Measurements from ENCODE around the gene CLIP2.

CLIP2 gene

DNA sequence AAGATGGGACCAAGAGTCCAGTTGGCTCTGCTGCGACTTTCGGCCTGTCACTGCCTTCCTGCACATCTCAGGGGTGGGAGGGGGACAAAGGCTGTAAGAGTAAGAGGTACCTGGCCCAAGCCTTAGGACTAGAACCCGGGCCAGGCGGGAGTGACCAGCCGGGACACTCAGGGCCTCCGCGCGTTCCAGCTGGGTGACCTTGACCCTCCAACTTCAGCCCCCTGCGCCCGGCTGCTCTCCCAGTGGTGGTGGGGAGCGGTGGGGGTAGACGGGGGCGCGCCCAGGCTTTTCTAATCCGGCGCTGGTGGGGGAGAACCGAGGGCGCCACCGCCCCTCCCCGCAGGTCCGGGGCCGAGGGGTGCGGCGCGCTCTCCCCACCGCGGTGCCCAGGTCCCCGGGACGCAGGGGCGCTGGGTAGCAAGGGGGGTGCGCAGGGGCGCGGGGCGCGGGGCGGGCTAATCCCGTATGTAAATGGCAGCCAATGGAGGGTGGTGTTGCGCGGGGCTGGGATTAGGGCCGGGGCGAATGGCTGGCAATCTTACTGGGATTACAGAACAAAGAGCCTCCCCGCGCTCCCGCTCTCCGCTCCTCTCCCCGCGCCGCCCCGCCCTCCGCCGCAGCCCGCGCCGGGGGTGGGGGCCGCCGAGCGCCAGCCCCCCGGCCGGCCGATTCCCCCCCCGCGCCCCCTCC, 164.3 kb downstream of the CLIP2 start, which contains the start of gene GTF2IRD1:
Gene GTF2IRD1 (plus strand): TSS at position 585 of the 690 bp plus-strand sequence. CDS start 54,175 bp downstream, outside the sequence.
- CTCF ChIA-PET: interaction anchor here (0.6 kb wide), 1 partner anchor 241 kb away, joined by 4 read pairs; no protein-coding TSS in a partner anchor
- no peak for TF ChIP-seq ELF4 (IDR thresholded peaks at IDR 0.05)
- TF ChIP-seq ARNT (IDR thresholded peaks at IDR 0.05): no peak
- no peak for TF ChIP-seq CTBP1 (IDR thresholded peaks at IDR 0.05; ENCODE audit: borderline replicate concordance)
- TF ChIP-seq LEF1 (IDR thresholded peaks at IDR 0.05; ENCODE audit: borderline replicate concordance): no peak
- TF ChIP-seq FOXA1 (IDR thresholded peaks at IDR 0.05): no peak
- TF ChIP-seq SP1 (IDR thresholded peaks at IDR 0.05): no peak
- TF ChIP-seq HDGF (IDR thresholded peaks at IDR 0.05; ENCODE audit: borderline replicate concordance): no peak
- POLR2A ChIA-PET: no interaction called here
- DNase-seq (ENCODE audit: extremely low spot score): peak; percentile 87

DNA sequence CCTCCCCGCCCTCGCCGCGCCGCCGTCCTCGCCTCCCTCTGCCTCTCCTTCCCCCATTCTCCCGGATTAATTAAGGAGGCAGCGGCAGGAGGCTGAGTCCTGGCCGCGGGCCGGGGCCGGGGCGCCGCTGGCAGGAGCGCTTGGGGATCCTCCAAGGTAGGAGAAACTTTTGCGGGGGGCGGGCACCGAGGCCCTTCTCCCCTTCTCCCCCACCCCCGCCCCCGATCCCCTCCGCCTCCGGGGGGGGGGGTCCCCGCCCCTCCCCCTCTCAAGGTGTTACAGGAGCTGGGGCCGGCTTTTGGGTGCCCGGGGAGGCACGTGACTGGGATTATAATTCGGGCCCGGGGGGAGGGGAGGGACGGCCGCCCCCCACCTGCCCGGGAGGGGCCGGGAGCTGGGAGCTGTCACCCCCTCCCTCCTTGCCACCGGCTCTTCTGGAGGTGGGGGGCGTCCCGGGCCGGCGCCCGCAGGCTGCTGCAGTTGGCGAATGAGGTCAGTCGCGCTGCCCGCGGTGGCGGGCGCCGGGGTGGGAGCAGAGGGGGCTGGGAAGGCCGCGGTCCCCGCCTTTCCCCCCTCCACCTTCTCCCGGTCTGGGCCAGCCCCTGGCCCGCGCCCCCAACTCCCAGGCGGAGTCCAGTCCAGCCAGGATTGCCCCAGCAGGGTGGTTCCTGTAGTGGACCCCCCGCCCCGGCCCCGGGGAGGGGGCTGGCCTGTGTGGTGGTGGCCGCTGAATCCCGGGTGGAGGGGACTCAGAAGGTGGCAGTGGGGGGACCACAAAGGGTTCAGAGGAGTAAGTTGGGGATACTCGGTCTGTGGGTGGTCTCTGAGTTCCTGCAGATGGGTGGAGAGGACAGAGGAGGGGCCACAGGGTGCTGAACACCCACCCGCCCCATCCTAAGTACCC, 165.1 kb downstream of the CLIP2 start:
- DNase-seq (ENCODE audit: extremely low spot score): no peak
- ChIA-PET CTCF (no interaction called here), POLR2A (interaction anchor here (0.6 kb wide), 1 partner anchor 12 kb away, joined by 3 read pairs; no protein-coding TSS in a partner anchor)
- TF ChIP-seq ZNF384 (IDR thresholded peaks at IDR 0.05) (no peak), ELF4 (IDR thresholded peaks at IDR 0.05) (no peak), FOXK2 (IDR thresholded peaks at IDR 0.05) (no peak), FOXM1 (IDR thresholded peaks at IDR 0.05; ENCODE audit: borderline replicate concordance) (no peak), HDGF (IDR thresholded peaks at IDR 0.05; ENCODE audit: borderline replicate concordance) (no peak), LEF1 (IDR thresholded peaks at IDR 0.05; ENCODE audit: borderline replicate concordance) (no peak), TARDBP (IDR thresholded peaks at IDR 0.05) (no peak), FOXA1 (IDR thresholded peaks at IDR 0.05) (no peak), L3MBTL2 (conservative IDR thresholded peaks at IDR 0.05) (no peak), SUZ12 (IDR thresholded peaks at IDR 0.05) (no peak), BHLHE40 (IDR thresholded peaks at IDR 0.05; ENCODE audit: borderline replicate concordance) (no peak), ARNT (IDR thresholded peaks at IDR 0.05) (no peak), NFRKB (IDR thresholded peaks at IDR 0.05) (no peak), CTBP1 (IDR thresholded peaks at IDR 0.05; ENCODE audit: borderline replicate concordance) (no peak), SP1 (IDR thresholded peaks at IDR 0.05) (no peak)
- TF ChIP-seq, protein P1, sequence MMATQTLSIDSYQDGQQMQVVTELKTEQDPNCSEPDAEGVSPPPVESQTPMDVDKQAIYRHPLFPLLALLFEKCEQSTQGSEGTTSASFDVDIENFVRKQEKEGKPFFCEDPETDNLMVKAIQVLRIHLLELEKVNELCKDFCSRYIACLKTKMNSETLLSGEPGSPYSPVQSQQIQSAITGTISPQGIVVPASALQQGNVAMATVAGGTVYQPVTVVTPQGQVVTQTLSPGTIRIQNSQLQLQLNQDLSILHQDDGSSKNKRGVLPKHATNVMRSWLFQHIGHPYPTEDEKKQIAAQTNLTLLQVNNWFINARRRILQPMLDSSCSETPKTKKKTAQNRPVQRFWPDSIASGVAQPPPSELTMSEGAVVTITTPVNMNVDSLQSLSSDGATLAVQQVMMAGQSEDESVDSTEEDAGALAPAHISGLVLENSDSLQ (IDR thresholded peaks at IDR 0.05): no peak

DNA sequence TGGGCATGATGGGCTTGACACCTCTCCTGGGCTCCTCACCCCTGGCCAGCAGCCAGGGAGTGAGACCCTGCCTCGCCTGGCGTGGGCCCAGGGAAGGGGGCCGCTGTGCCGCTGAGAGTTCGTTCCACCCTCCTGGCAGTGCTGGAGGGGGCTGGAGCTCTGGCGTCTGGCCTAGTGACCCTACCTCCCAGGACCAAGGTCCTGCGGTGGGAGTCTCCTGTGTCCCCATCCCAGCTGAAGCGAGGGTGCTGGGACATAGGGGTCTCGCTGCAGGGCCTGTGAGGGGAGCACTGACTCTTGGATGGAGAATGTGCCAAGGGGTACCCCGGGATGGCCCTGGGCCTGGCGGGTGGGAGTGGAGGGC, 165.7 kb downstream of the CLIP2 start:
- DNase-seq (ENCODE audit: extremely low spot score): no peak
- no peak for TF ChIP-seq ELF4 (IDR thresholded peaks at IDR 0.05)
- TF ChIP-seq LEF1 (IDR thresholded peaks at IDR 0.05; ENCODE audit: borderline replicate concordance): no peak
- TF ChIP-seq ARNT (IDR thresholded peaks at IDR 0.05): no peak
- TF ChIP-seq ZNF384 (IDR thresholded peaks at IDR 0.05): no peak
- TF ChIP-seq, protein P1 (IDR thresholded peaks at IDR 0.05): no peak
- TF ChIP-seq CTBP1 (IDR thresholded peaks at IDR 0.05; ENCODE audit: borderline replicate concordance): no peak
- no peak for TF ChIP-seq L3MBTL2 (conservative IDR thresholded peaks at IDR 0.05)
- TF ChIP-seq FOXA1 (IDR thresholded peaks at IDR 0.05): no peak
- TF ChIP-seq HDGF (IDR thresholded peaks at IDR 0.05; ENCODE audit: borderline replicate concordance): no peak
- no peak for TF ChIP-seq NFRKB (IDR thresholded peaks at IDR 0.05)
- TF ChIP-seq SP1 (IDR thresholded peaks at IDR 0.05): no peak
- no peak for TF ChIP-seq FOXK2 (IDR thresholded peaks at IDR 0.05)
- no peak for TF ChIP-seq BHLHE40 (IDR thresholded peaks at IDR 0.05; ENCODE audit: borderline replicate concordance)
- TF ChIP-seq TARDBP (IDR thresholded peaks at IDR 0.05): no peak
- no peak for TF ChIP-seq FOXM1 (IDR thresholded peaks at IDR 0.05; ENCODE audit: borderline replicate concordance)
- TF ChIP-seq SUZ12 (IDR thresholded peaks at IDR 0.05): no peak
- ChIA-PET CTCF (no interaction called here), POLR2A (no interaction called here)

DNA sequence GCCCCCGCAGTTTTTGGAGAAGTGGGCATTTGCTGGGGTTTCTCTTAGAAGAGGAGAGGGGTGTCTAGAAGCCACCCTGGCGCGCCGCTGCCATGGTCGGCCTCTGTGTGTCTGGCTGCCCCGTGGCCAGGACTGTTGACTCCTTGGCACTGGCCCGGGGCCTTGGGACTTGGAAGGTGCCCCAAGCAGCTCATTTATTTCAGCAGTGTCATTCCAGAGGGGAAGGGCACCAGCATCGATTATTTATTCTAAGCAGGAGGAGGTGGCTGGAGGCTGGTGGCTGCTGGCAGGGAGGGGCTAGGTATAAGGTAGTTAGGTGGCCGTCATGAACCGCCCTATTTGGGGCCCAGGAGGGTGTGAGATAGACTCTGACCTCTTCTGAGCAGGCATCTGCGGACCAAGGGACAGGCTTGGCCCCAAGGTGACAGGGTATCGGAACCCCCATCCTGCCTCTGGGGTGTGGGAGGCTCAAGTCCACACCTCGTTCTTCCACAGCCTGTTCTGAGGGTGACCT, 166.1 kb downstream of the CLIP2 start:
- DNase-seq (ENCODE audit: extremely low spot score): no peak

More for the DNA sequence above, 166.1 kb downstream of the CLIP2 start:
- CTCF ChIA-PET: no interaction called here
- TF ChIP-seq TARDBP (IDR thresholded peaks at IDR 0.05) (no peak), ARNT (IDR thresholded peaks at IDR 0.05) (no peak), NFRKB (IDR thresholded peaks at IDR 0.05) (no peak), FOXA1 (IDR thresholded peaks at IDR 0.05) (no peak), BHLHE40 (IDR thresholded peaks at IDR 0.05; ENCODE audit: borderline replicate concordance) (no peak), ZNF384 (IDR thresholded peaks at IDR 0.05) (no peak), HDGF (IDR thresholded peaks at IDR 0.05; ENCODE audit: borderline replicate concordance) (no peak), FOXM1 (IDR thresholded peaks at IDR 0.05; ENCODE audit: borderline replicate concordance) (no peak), FOXK2 (IDR thresholded peaks at IDR 0.05) (no peak), CTBP1 (IDR thresholded peaks at IDR 0.05; ENCODE audit: borderline replicate concordance) (no peak), L3MBTL2 (conservative IDR thresholded peaks at IDR 0.05) (no peak), ELF4 (IDR thresholded peaks at IDR 0.05) (no peak), LEF1 (IDR thresholded peaks at IDR 0.05; ENCODE audit: borderline replicate concordance) (no peak), SUZ12 (IDR thresholded peaks at IDR 0.05) (no peak), SP1 (IDR thresholded peaks at IDR 0.05) (no peak)
- TF ChIP-seq, protein P1 (IDR thresholded peaks at IDR 0.05): no peak
- POLR2A ChIA-PET: no interaction called here

Data from HEK293T (cell line).